Erythroblast (primary cell): ENCODE measurements around the gene EHMT1.

Experiments
- GATA1 ChIP-seq: IDR thresholded peaks from 2 replicates; pipeline ENCODE4 v1.6.1; 2011; ENCODE audit warnings: low read depth, mild to moderate bottlenecking, control low read depth, low read length, moderate library complexity
- POLR2A ChIP-seq: IDR thresholded peaks from 2 replicates; pipeline ENCODE4 v1.6.1; 2011; ENCODE audit warnings: mild to moderate bottlenecking, low read length

- no peak for TF ChIP-seq GATA1
- TF ChIP-seq POLR2A, result no peak
Measured at GRCh38 chr9:137777761-137778160, 159.0 kb downstream of the EHMT1 start.
